ENCODE measurements around the gene AUTS2.

Gene AUTS2

GRCh38 chr7:70614237-70615045 lies 1016.2 kb downstream of the AUTS2 start:
- H3K9me3 Mint-ChIP-seq = no peaks in the 10 kb centered on the region
- no peak for DNase-seq
- H3K27me3 Mint-ChIP-seq = no peaks in the 10 kb centered on the region
- no peaks in the 10 kb centered on the region for H3K4me1 Mint-ChIP-seq (ENCODE audit: low read depth)
- H3K36me3 Mint-ChIP-seq (ENCODE audit: low read depth) = no peaks in the 10 kb centered on the region
- H3K27ac Mint-ChIP-seq = no peak overlapping the region
- no peak overlapping the region for H3K4me3 Mint-ChIP-seq

GRCh38 chr7:70615066-70615606 lies 1016.9 kb downstream of the AUTS2 start:
- Mint-ChIP-seq H3K27ac (no peak overlapping the region), H3K9me3 (no peaks in the 10 kb centered on the region), H3K4me3 (no peak overlapping the region), H3K4me1 (ENCODE audit: low read depth) (no peaks in the 10 kb centered on the region), H3K27me3 (no peaks in the 10 kb centered on the region), H3K36me3 (ENCODE audit: low read depth) (no peaks in the 10 kb centered on the region)
- no peak for DNase-seq

- Mint-ChIP-seq H3K9me3 (no peaks in the 10 kb centered on the region), H3K36me3 (ENCODE audit: low read depth) (no peaks in the 10 kb centered on the region), H3K27ac (no peak overlapping the region), H3K4me3 (no peak overlapping the region), H3K27me3 (no peaks in the 10 kb centered on the region), H3K4me1 (ENCODE audit: low read depth) (no peaks in the 10 kb centered on the region)
- no peak for DNase-seq
These were observed 1017.9 kb downstream of the AUTS2 start for GRCh38 chr7:70616211-70616610.

- no peak for DNase-seq
- H3K27ac Mint-ChIP-seq = no peak overlapping the region
- H3K4me1 Mint-ChIP-seq (ENCODE audit: low read depth) = no peaks in the 10 kb centered on the region
- no peaks in the 10 kb centered on the region for H3K27me3 Mint-ChIP-seq
- no peaks in the 10 kb centered on the region for H3K36me3 Mint-ChIP-seq (ENCODE audit: low read depth)
- no peak overlapping the region for H3K4me3 Mint-ChIP-seq
- no peaks in the 10 kb centered on the region for H3K9me3 Mint-ChIP-seq
These were observed 1018.5 kb downstream of the AUTS2 start for GRCh38 chr7:70616821-70617220.

- H3K36me3 Mint-ChIP-seq (ENCODE audit: low read depth) = no peaks in the 10 kb centered on the region
- H3K4me1 Mint-ChIP-seq (ENCODE audit: low read depth) = no peaks in the 10 kb centered on the region
- no peak overlapping the region for H3K27ac Mint-ChIP-seq
- no peaks in the 10 kb centered on the region for H3K9me3 Mint-ChIP-seq
- no peak overlapping the region for H3K4me3 Mint-ChIP-seq
- H3K27me3 Mint-ChIP-seq = no peaks in the 10 kb centered on the region
- no peak for DNase-seq
These were observed 1019.8 kb downstream of the AUTS2 start for GRCh38 chr7:70618020-70618551.

GRCh38 chr7:70619130-70619529 lies 1020.9 kb downstream of the AUTS2 start:
- no peaks in the 10 kb centered on the region for H3K36me3 Mint-ChIP-seq (ENCODE audit: low read depth)
- H3K9me3 Mint-ChIP-seq = no peaks in the 10 kb centered on the region
- no peak overlapping the region for H3K27ac Mint-ChIP-seq
- H3K27me3 Mint-ChIP-seq = no peaks in the 10 kb centered on the region
- DNase-seq = no peak
- H3K4me3 Mint-ChIP-seq = no peak overlapping the region
- no peaks in the 10 kb centered on the region for H3K4me1 Mint-ChIP-seq (ENCODE audit: low read depth)

GRCh38 chr7:70619659-70620058 lies 1021.4 kb downstream of the AUTS2 start:
- H3K27me3 Mint-ChIP-seq = no peaks in the 10 kb centered on the region
- H3K9me3 Mint-ChIP-seq = no peaks in the 10 kb centered on the region
- H3K4me1 Mint-ChIP-seq (ENCODE audit: low read depth) = no peaks in the 10 kb centered on the region
- no peak overlapping the region for H3K27ac Mint-ChIP-seq
- no peaks in the 10 kb centered on the region for H3K36me3 Mint-ChIP-seq (ENCODE audit: low read depth)
- DNase-seq = no peak
- H3K4me3 Mint-ChIP-seq = no peak overlapping the region

GRCh38 chr7:70620333-70621055 lies 1022.2 kb downstream of the AUTS2 start:
- no peaks in the 10 kb centered on the region for H3K36me3 Mint-ChIP-seq (ENCODE audit: low read depth)
- no peaks in the 10 kb centered on the region for H3K4me1 Mint-ChIP-seq (ENCODE audit: low read depth)
- no peaks in the 10 kb centered on the region for H3K9me3 Mint-ChIP-seq
- no peak overlapping the region for H3K4me3 Mint-ChIP-seq
- DNase-seq = no peak
- H3K27ac Mint-ChIP-seq = no peak overlapping the region
- H3K27me3 Mint-ChIP-seq = no peaks in the 10 kb centered on the region

GRCh38 chr7:70621954-70622600 lies 1023.8 kb downstream of the AUTS2 start:
- DNase-seq = no peak
- Mint-ChIP-seq H3K36me3 (ENCODE audit: low read depth) (no peaks in the 10 kb centered on the region), H3K4me1 (ENCODE audit: low read depth) (no peaks in the 10 kb centered on the region), H3K27ac (no peak overlapping the region), H3K9me3 (no peaks in the 10 kb centered on the region), H3K27me3 (peaks cover 3% of the 10 kb centered on the region), H3K4me3 (no peak overlapping the region)

- H3K36me3 Mint-ChIP-seq (ENCODE audit: low read depth) = no peaks in the 10 kb centered on the region
- H3K27ac Mint-ChIP-seq = no peak overlapping the region
- no peak overlapping the region for H3K4me3 Mint-ChIP-seq
- H3K9me3 Mint-ChIP-seq = peaks cover 2% of the 10 kb centered on the region
- peaks cover 10% of the 10 kb centered on the region for H3K27me3 Mint-ChIP-seq
- DNase-seq = no peak
- H3K4me1 Mint-ChIP-seq (ENCODE audit: low read depth) = no peaks in the 10 kb centered on the region
These were observed 1024.7 kb downstream of the AUTS2 start for GRCh38 chr7:70622936-70623335.

- H3K4me1 Mint-ChIP-seq (ENCODE audit: low read depth) = no peaks in the 10 kb centered on the region
- DNase-seq = no peak
- no peak overlapping the region for H3K4me3 Mint-ChIP-seq
These were observed 1026.3 kb downstream of the AUTS2 start for GRCh38 chr7:70624500-70625103.

GRCh38 chr7:70627461-70627860 lies 1029.2 kb downstream of the AUTS2 start:
- H3K4me3 Mint-ChIP-seq = no peak overlapping the region
- H3K4me1 Mint-ChIP-seq (ENCODE audit: low read depth) = no peaks in the 10 kb centered on the region
- H3K9me3 Mint-ChIP-seq = peaks cover 2% of the 10 kb centered on the region
- no peak for DNase-seq
- H3K27me3 Mint-ChIP-seq = peaks cover 10% of the 10 kb centered on the region
- no peak overlapping the region for H3K27ac Mint-ChIP-seq
- no peaks in the 10 kb centered on the region for H3K36me3 Mint-ChIP-seq (ENCODE audit: low read depth)

More at GRCh38 chr7:70624500-70625103, 1026.3 kb downstream of the AUTS2 start:
- no peak overlapping the region for H3K27ac Mint-ChIP-seq
- peaks cover 10% of the 10 kb centered on the region for H3K27me3 Mint-ChIP-seq
- peaks cover 2% of the 10 kb centered on the region for H3K9me3 Mint-ChIP-seq
- no peaks in the 10 kb centered on the region for H3K36me3 Mint-ChIP-seq (ENCODE audit: low read depth)

GRCh38 chr7:70630440-70630817 lies 1032.2 kb downstream of the AUTS2 start:
- Mint-ChIP-seq H3K27ac (no peak overlapping the region), H3K4me3 (no peak overlapping the region), H3K9me3 (peaks cover 2% of the 10 kb centered on the region), H3K27me3 (peaks cover 10% of the 10 kb centered on the region), H3K4me1 (ENCODE audit: low read depth) (peaks cover 11% of the 10 kb centered on the region), H3K36me3 (ENCODE audit: low read depth) (no peaks in the 10 kb centered on the region)
- DNase-seq = no peak

GRCh38 chr7:70630818-70631457 lies 1032.7 kb downstream of the AUTS2 start:
- H3K4me3 Mint-ChIP-seq = no peak overlapping the region
- no peaks in the 10 kb centered on the region for H3K36me3 Mint-ChIP-seq (ENCODE audit: low read depth)
- H3K27ac Mint-ChIP-seq = no peak overlapping the region
- peaks cover 12% of the 10 kb centered on the region for H3K4me1 Mint-ChIP-seq (ENCODE audit: low read depth)
- H3K9me3 Mint-ChIP-seq = peaks cover 2% of the 10 kb centered on the region
- no peak for DNase-seq
- H3K27me3 Mint-ChIP-seq = peaks cover 10% of the 10 kb centered on the region

Measured in activated T-cell treated with anti-CD3 and anti-CD28 coated beads, Interleukin-2, amount 50 U/mL, for 24 hours (primary cell).